Measurements from ENCODE around the gene WDR5. TPM values are rescaled to one million over a fixed set of nuclear protein-coding genes. Genes with fewer than 3 reads are reported as not detected.

Gene WDR5
- polyA plus RNA-seq, 12 donors, result 36.7 to 58.0 (median 40.2) TPM; not detected in 1

GRCh38 chr9:134205672-134206310 lies 69.9 kb downstream of the WDR5 start:
- peak; percentile 90 for DNase-seq

GRCh38 chr9:134206311-134207300 lies 70.7 kb downstream of the WDR5 start:
- DNase-seq, result no peak

GRCh38 chr9:134208310-134208841 lies 72.5 kb downstream of the WDR5 start:
- DNase-seq, result no peak

- DNase-seq, result no peak
These were observed 73.3 kb downstream of the WDR5 start for GRCh38 chr9:134208981-134209725.

Other genes with a start within 250 kb of the WDR5 start
- 10 to 100 TPM in 11 of 12 donors, not detected in 1; 12.0 to 16.6 (median 15.0) TPM for gene VAV2, start 143.8 kb upstream of the WDR5 start, polyA plus RNA-seq (ENCODE audit: insufficient read length in 12 of 12)
- gene BRD3OS, start 110.6 kb upstream of the WDR5 start, polyA plus RNA-seq (ENCODE audit: insufficient read length in 12 of 12), result 10 to 100 TPM in 6 of 12 donors, 1 to 10 TPM in 5, not detected in 1; 8.2 to 15.7 (median 10.5) TPM
- gene BRD3, start 68.1 kb upstream of the WDR5 start, polyA plus RNA-seq (ENCODE audit: insufficient read length in 12 of 12), result 100 to 1,000 TPM in 1 of 12 donors, 10 to 100 TPM in 11; 45.4 to 418 (median 64.9) TPM
- gene RNU6ATAC, start 28.5 kb downstream of the WDR5 start, polyA plus RNA-seq (ENCODE audit: insufficient read length in 12 of 12), result not detected
- 10 to 100 TPM in 11 of 12 donors, not detected in 1; 23.7 to 75.2 (median 28.6) TPM for gene RXRA, start 190.4 kb downstream of the WDR5 start, polyA plus RNA-seq (ENCODE audit: insufficient read length in 12 of 12)